SU-DHL-6 (cell line): Measurements from ENCODE around the gene C1orf185.
"Not testable (repeated sequence)": the region's sequence is repeated elsewhere in the genome, so short reads cannot be mapped to it uniquely, and the experiment has no call there.

Source experiments
- H2AFZ ChIP-seq: fragments of 200-600 bp; sonication (generic); 2 replicates; pipeline ENCODE4 v1.6.1; 2014; ENCODE audit warnings: low read depth, mild to moderate bottlenecking, moderate library complexity, mixed read lengths, antibody characterized with exemption, low read length; ENCODE audit not compliant: severe bottlenecking
- H3F3A ChIP-seq: fragments of 200-600 bp; shearing (Covaris generic); 2 replicates; pipeline ENCODE4 v1.6.0; 2016; ENCODE audit warnings: antibody characterized with exemption, mild to moderate bottlenecking; ENCODE audit not compliant: insufficient read depth
- H3K27ac ChIP-seq: fragments of 200-600 bp; sonication (generic); 2 replicates; pipeline ENCODE4 v1.5.1; 2016; ENCODE audit warnings: low read depth, mild to moderate bottlenecking, low read length, moderate library complexity, mixed read lengths
- H3K27me3 ChIP-seq: fragments of 200-600 bp; sonication (generic), shearing (Covaris generic); 2 replicates; pipeline ENCODE4 v1.6.0; 2014; ENCODE audit warnings: mild to moderate bottlenecking, low read length
- H3K36me3 ChIP-seq: fragments of 200-600 bp; sonication (generic); 2 replicates; pipeline ENCODE4 v1.6.1; 2014; ENCODE audit warnings: mild to moderate bottlenecking, low read length, mixed read lengths
- H3K4me2 ChIP-seq: fragments of 300-600, 200-600 bp; shearing (Covaris generic), sonication (generic); 2 replicates; pipeline ENCODE4 v1.6.0; 2014; ENCODE audit warnings: low read length, low read depth, mild to moderate bottlenecking; ENCODE audit not compliant: poor library complexity, severe bottlenecking
- H3K4me3 ChIP-seq: fragments of 200-600 bp; sonication (generic); 2 replicates; pipeline ENCODE4 v1.5.1; 2014; ENCODE audit warnings: antibody characterized with exemption, low read length, mild to moderate bottlenecking, mixed read lengths; ENCODE audit not compliant: insufficient read depth, poor library complexity, severe bottlenecking
- H3K79me2 ChIP-seq: fragments of 200-600 bp; sonication (generic); 2 replicates; pipeline ENCODE4 v1.6.1; 2014; ENCODE audit warnings: mild to moderate bottlenecking, low read length, moderate library complexity; ENCODE audit not compliant: insufficient read depth
- H3K9ac ChIP-seq: fragments of 200-600 bp; sonication (generic); 2 replicates; pipeline ENCODE4 v1.7.0; 2014; ENCODE audit warnings: mild to moderate bottlenecking, low read length
- H3K9me2 ChIP-seq: fragments of 200-600 bp; sonication (generic); replicated peaks from 2 replicates; pipeline ENCODE4 v1.6.1; 2014; ENCODE audit warnings: low read length; ENCODE audit not compliant: insufficient read depth
- H3K9me3 ChIP-seq: fragments of 200-600 bp; sonication (generic); 2 replicates; pipeline ENCODE4 v1.6.1; 2014; ENCODE audit warnings: low read length, mixed read lengths; ENCODE audit not compliant: insufficient read depth
- H4K20me1 ChIP-seq: fragments of 200-600 bp; sonication (generic); 2 replicates; pipeline ENCODE4 v1.6.1; 2014; ENCODE audit warnings: low read depth, mild to moderate bottlenecking, antibody characterized with exemption, low read length, moderate library complexity, mixed read lengths
- EZH2phosphoT487 ChIP-seq: fragments of 200-600 bp; sonication (generic), shearing (Covaris generic); conservative IDR thresholded peaks from 2 replicates; pipeline ENCODE4 v1.6.1; 2018; ENCODE audit warnings: mild to moderate bottlenecking, antibody characterized with exemption, low read length, moderate library complexity, mixed read lengths
- TF ChIP-seq, protein P1 (sequence below): fragments of 200-600 bp; sonication (generic); IDR thresholded peaks from one replicate; pipeline ENCODE4 v1.5.1; 2017; ENCODE audit warnings: antibody characterized with exemption, mild to moderate bottlenecking, low read length, moderate library complexity; ENCODE audit not compliant: insufficient read depth, poor library complexity, severe bottlenecking

The C1orf185 gene

DNA sequence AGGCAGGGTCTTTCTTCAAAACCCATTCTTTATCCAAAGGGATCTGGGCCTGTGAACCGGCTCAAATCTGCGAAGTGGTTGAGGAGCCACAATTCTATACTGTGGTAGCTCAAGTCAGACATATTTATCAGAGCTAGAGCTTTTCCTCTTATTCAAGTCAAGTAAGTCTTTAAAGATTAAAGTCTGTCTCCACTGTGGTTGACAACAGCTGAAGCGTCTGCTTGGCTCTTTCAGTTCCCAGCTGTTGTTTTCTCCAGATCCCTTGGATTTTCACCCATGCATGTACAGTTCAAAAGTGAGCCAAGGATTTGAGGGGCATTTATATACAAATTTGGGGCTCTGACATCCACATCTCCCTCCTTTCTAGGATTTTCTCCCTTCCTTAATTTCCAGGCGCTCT is 66.9 kb downstream of the C1orf185 start:
- no peak overlapping the region for H3K4me2 ChIP-seq
- H3K27ac ChIP-seq, result no peak overlapping the region
- TF ChIP-seq, protein P1, sequence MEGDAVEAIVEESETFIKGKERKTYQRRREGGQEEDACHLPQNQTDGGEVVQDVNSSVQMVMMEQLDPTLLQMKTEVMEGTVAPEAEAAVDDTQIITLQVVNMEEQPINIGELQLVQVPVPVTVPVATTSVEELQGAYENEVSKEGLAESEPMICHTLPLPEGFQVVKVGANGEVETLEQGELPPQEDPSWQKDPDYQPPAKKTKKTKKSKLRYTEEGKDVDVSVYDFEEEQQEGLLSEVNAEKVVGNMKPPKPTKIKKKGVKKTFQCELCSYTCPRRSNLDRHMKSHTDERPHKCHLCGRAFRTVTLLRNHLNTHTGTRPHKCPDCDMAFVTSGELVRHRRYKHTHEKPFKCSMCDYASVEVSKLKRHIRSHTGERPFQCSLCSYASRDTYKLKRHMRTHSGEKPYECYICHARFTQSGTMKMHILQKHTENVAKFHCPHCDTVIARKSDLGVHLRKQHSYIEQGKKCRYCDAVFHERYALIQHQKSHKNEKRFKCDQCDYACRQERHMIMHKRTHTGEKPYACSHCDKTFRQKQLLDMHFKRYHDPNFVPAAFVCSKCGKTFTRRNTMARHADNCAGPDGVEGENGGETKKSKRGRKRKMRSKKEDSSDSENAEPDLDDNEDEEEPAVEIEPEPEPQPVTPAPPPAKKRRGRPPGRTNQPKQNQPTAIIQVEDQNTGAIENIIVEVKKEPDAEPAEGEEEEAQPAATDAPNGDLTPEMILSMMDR, result no peak
- TF ChIP-seq EZH2phosphoT487, result no peak
- no peaks in the 10 kb centered on the region for H3F3A ChIP-seq
- no peaks in the 10 kb centered on the region for H4K20me1 ChIP-seq
- H3K9me3 ChIP-seq, result no peaks in the 10 kb centered on the region
- no peaks in the 10 kb centered on the region for H3K79me2 ChIP-seq
- no peak overlapping the region for H3K4me3 ChIP-seq
- H3K9ac ChIP-seq, result no peak overlapping the region
- H3K9me2 ChIP-seq, result no peaks in the 10 kb centered on the region
- H3K27me3 ChIP-seq, result no peaks in the 10 kb centered on the region
- H2AFZ ChIP-seq, result no peak overlapping the region
- no peaks in the 10 kb centered on the region for H3K36me3 ChIP-seq

DNA sequence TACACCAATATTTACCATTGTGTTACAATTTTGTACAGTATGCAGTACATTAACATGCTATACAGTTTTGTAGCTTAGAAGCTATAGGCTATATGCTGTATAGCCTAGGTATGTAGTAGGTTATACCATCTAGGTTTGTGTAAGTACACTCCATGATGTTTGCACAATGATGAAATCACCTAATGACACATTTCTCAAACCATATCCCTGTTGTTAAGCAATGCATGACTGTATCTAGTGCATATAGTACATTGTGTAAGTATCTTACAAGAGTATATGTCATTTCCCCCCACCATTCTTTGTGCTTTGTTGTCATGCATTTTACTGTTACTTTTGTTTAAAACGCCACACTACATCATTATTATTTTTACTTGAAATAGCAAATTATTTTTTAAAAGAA is 68.3 kb downstream of the C1orf185 start:
- Histone ChIP-seq H3K4me2 (no peak overlapping the region), H3K9me2 (no peaks in the 10 kb centered on the region), H2AFZ (no peak overlapping the region), H3K36me3 (no peaks in the 10 kb centered on the region), H3K9me3 (no peaks in the 10 kb centered on the region), H3K79me2 (no peaks in the 10 kb centered on the region), H4K20me1 (no peaks in the 10 kb centered on the region), H3F3A (no peaks in the 10 kb centered on the region), H3K9ac (no peak overlapping the region), H3K4me3 (no peak overlapping the region), H3K27ac (no peak overlapping the region), H3K27me3 (no peaks in the 10 kb centered on the region)
- TF ChIP-seq, protein P1, result no peak

DNA sequence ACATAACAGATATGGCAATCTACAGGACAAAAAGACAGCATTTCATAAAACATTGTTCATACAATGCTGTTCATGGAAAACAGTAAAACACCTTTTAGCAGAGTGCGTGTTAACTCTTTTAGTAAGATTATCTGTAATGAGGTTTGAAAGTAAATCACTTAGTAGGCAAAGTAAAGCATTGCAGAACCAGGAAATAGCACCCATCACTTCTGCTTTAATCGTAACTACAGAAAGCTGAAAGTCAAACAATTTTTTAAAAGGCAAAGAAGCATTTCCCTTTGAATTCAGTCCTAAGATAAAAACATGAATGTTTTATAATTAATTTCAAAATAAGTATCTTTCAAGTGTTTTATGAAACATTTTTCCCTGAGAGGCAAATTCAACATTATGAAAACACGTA is 70.8 kb downstream of the C1orf185 start:
- H3F3A ChIP-seq, result no peaks in the 10 kb centered on the region
- H3K27me3 ChIP-seq, result no peaks in the 10 kb centered on the region
- H3K79me2 ChIP-seq, result no peaks in the 10 kb centered on the region
- H3K27ac ChIP-seq, result no peak overlapping the region
- no peaks in the 10 kb centered on the region for H4K20me1 ChIP-seq
- no peaks in the 10 kb centered on the region for H3K9me3 ChIP-seq
- H3K9me2 ChIP-seq, result no peaks in the 10 kb centered on the region
- H3K36me3 ChIP-seq, result no peaks in the 10 kb centered on the region
- no peak overlapping the region for H3K4me3 ChIP-seq
- no peak overlapping the region for H2AFZ ChIP-seq
- no peak overlapping the region for H3K4me2 ChIP-seq
- TF ChIP-seq EZH2phosphoT487, result no peak
- TF ChIP-seq, protein P1, result no peak
- no peak overlapping the region for H3K9ac ChIP-seq

- Histone ChIP-seq H3K36me3 (no peaks in the 10 kb centered on the region), H3K9me3 (no peaks in the 10 kb centered on the region), H4K20me1 (no peaks in the 10 kb centered on the region), H3K27ac (no peak overlapping the region), H3K4me3 (no peak overlapping the region), H3K9me2 (no peaks in the 10 kb centered on the region), H3K79me2 (no peaks in the 10 kb centered on the region), H3F3A (no peaks in the 10 kb centered on the region), H3K9ac (no peak overlapping the region), H3K27me3 (no peaks in the 10 kb centered on the region), H2AFZ (no peak overlapping the region), H3K4me2 (no peak overlapping the region)
- TF ChIP-seq EZH2phosphoT487, result no peak
- TF ChIP-seq, protein P1, result no peak
Measured at GRCh38 chr1:51175278-51175677, 73.2 kb downstream of the C1orf185 start.

- not testable (repeated sequence) for H3K36me3 ChIP-seq, H3K79me2 ChIP-seq, H3K9me2 ChIP-seq, H2AFZ ChIP-seq, H3K27ac ChIP-seq, H4K20me1 ChIP-seq, H3K4me3 ChIP-seq, H3K9me3 ChIP-seq, H3F3A ChIP-seq, H3K4me2 ChIP-seq, H3K9ac ChIP-seq, H3K27me3 ChIP-seq
Measured at GRCh38 chr1:51177988-51178387, 76.0 kb downstream of the C1orf185 start.
